HG02852 (cell line): ENCODE results near the gene ING2.

ENCODE experiments used
- ATAC-seq: cut with Tn5 transposase; IDR thresholded peaks from one replicate; pipeline ENCODE4 v1.9.1; 2021; ENCODE audit warnings: mild to moderate bottlenecking, moderate library complexity; ENCODE audit not compliant: unreplicated experiment

The ING2 gene

DNA sequence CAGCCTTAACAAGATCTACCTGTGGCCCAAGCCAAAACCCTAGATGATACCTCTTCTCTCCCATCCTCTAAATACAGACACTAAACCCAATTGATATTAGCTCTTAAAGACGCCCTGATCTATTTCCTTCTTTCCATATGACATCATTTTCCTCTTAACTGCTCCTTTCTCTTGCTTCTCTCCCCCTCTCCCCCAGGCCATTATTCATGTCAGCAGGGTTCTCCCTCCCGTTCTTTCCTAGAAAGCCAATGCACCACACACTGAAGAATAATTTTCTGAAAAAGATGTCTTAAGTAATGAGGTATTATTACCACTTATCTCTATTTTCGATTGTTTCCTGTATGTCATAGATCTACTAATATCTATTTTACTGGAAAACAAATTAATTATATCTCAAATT, 9.7 kb upstream of the ING2 start:
- no peak for ATAC-seq

DNA sequence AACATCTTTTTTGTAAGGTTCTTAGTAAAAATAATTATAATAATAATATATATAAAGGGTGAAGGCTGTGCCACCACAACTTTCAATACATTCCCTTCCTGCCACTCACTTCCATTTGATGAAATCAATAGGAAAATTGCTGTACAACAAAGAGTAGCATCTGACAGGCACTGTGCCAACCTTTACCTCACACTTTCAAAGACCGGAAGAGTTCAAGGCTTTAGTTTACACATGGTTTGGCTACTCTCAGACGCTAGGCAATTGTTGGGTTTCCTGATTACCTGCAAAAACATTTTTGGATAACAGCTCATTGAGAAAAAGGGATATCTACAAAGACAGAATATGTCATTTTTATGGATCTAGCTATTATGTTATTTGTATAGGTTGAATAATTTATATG, 5.5 kb upstream of the ING2 start:
- no peak for ATAC-seq

DNA sequence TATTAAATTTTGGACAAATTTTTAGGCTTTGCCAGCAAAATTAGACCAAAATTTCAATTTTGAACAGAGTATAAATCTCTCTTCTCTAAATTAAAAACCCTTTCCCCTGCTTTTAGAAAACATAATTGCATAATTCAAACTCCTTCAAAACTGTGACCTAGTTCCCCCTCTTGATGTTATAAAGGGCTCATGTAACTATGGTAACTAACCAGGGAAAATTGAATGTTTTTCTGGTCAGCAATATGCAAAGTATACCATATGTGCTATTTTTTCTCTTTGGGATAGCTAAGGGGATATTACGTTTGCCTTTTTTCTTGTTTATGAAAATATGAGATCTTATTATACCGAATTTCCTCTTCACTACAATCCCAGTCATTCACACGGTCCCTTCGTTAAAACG, 5.1 kb upstream of the ING2 start:
- ATAC-seq = no peak

DNA sequence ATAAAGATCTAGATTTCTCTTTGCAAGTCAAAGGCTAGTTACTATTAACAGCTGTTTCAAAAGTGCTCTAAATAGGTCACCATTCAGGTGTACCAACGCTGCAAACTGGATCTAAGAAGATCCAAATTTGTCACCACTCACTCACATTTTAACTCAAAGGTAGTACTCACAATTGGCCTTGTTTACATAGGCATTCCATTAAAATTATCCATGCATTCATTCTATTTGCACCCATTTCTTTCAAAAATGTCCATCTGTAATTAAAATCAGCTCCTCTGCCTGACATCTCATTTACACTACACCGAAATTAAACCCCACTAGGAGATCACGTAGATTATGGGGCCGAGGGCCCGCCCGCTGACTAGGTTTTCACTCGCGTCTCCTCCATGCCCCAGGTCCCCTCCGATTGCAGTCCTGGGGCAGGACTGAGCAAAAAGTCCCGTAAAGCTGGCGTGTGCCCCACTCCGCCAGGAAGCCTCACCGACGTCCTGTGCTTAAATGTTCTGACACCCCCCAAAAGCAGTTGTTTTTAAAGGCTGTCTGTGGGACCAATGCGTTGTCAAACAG, 1.3 kb upstream of the ING2 start:
- peak; percentile 1 for ATAC-seq

DNA sequence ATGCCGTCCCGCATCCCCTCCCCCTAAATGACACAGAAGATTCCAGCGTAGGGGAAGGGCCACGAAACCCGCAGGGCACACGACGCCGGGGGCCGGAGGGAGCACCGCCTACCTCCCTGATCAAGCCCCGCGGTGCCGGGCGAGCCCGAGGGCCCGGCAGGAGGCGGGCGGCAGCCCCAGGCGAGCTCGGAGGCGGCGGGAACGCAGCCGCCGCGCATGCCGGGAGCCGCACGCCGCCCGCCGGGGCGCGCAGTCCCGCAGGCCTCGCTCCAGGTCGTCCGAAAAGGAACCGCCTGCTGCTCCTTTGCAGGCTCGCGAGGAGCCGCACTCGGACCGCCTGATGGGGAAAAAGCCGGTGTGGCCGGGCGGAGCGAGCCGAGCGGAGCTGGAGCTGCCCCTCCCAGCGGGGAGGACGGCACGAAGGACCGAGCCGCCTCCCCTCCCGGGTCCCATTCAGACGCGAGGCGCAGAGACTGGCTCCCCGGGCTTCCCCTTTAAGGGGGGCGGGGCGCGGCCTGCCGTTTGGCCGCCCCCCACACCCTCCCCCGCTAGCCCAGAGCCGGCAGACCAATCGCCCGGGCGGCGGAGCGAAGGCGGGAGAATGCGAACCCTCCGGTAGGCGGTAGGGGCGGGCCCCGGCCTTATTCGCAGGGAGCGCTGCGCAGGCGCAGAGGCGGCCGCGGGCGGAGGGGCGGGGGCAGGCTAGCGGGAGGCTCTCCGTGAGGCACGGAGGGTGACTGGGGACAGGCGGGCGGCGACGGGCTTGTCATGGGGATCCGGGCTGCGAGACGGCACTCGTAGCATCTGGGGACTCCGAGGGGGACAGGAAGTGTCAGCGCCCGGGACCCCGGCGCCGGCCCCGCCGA, 561 bp upstream of the ING2 start:
- ATAC-seq = peak; percentile 64

DNA sequence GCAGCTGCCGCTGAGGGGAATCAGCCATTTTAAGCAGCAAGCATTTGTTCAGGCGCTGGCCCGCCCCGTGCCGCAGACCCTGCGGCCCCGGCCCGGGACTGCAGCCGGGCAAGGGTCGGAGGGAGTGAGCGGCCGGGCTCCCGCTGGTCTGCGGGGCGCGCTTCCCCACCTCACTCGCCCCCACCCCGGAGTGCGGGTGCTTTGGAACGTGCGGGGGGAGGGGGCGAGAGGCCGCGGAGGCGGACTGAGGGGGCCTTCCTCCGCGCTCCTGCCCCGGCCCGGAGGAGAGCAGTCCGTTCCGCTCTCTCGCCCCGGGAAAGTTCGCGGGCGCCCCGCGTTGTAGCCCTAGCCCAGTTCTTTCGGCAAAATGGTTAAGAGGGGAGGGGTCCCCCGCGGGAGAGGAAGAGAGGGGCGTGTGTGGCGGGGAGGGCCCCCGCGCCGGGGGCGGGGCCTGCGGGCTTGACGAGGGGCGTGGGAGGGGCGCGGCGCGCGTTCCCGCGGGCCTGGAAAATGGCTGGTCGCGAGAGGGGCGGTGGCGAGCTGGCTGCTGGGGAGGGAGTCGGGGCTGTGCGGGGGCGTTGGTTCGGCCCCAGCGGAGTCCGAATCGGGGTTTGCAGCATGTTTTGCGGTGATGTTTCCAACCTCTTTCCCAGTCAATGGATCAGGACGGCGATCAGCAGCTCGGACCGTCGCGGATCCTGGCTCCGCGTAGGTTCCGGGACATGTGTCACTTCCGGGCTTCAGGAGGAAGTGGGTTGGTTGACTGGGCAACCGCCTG, 942 bp downstream of the ING2 start:
- peak; percentile 45 for ATAC-seq

DNA sequence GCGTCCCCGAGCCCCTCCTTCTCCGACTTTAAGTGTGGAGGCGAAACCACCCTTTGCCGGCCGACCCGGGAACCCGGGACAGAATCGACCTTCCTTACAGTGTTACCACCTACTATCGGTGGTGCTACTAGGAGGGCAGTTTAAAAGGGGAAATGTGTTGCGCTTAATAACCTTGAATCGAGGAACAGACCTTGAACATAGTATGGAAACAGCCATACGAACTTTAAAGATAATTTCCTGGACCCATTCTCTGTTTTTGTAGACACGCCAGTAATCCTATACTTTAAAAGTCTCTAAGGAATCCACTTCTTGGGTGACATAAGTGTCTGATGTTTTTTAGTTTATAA, 1.5 kb downstream of the ING2 start:
- ATAC-seq = no peak

DNA sequence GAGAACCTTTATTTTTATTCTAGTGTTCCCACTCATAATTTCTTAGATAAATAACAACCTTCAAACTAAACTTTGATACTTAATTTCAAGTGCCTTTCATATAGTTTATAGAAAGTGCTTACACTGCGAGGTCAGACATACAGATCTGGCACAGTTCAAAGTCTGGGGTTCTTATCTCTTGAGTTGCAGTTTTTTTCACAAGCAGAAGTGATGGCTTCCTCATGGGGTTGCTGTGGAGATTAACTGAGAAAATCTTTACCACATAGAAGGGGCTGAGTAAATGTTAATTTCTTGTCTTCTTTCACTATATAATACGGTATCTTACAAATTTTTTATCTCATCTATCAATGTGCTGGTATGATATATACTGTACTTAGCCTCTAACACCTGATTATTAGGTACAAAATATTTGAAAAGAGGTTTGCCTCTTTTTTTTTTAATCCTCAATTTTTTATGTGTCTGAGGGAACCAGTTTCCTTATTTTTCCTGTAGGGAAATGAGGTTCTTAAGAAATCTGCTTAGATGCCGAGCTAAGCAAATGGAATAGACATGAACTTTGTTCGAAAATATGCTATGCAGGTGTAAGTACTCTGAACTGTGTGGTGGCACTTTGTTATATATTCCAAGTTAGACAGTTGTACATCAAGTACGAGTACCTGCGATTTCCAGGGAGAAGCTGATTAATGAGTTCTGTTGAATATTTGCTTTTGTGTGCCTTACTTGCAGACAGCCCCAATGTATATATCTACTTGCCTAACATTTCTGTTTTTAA, 3.3 kb downstream of the ING2 start:
- ATAC-seq = no peak

DNA sequence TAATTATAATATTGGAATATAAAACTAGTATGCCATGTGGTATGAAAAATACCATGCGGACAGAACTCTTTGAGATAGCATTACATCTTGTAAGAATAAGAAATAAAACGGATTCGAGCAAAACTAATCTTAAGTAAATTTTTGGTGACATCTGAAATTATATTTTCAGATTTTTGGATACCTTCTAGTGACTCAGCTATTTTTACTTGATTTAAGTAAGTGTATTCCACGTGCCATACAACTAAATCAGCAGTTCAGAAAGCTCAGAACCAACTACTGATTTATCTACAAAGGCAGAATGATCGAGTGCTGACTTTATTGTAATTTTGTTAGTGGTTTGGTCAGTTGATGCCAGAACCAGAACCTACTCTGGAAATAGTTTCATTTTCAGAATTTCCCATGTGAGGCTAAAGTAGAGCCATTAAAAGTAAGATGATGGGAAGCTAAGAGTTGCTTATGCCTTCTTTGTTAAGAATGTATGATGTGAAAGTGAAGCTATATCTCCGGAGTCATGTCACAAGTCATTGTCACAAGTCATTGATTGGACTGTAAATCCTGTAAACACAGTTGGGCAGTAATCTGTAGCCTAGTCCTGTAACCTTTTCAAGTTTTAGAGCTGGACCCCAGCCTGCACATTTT, 4.0 kb downstream of the ING2 start:
- no peak for ATAC-seq

DNA sequence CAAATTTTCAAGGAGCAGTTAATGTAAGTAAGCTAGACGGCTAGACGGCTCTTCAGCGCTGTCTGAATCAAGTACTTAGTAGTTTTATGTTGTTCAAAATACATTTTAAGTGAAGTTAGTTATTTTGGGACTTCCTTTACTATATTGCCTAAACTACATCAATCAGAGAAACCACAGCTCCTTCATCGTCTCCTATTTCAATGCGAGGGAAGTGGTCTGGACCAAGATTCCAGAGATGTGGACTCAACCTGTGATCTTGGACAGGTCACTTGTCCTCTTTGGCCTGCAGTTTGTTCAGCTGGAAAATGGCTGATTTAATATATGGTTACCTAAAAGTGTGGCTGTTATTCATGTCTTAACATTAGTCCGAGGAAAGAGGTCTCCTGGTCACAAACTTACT, 10.6 kb downstream of the ING2 start:
- no peak for ATAC-seq

DNA sequence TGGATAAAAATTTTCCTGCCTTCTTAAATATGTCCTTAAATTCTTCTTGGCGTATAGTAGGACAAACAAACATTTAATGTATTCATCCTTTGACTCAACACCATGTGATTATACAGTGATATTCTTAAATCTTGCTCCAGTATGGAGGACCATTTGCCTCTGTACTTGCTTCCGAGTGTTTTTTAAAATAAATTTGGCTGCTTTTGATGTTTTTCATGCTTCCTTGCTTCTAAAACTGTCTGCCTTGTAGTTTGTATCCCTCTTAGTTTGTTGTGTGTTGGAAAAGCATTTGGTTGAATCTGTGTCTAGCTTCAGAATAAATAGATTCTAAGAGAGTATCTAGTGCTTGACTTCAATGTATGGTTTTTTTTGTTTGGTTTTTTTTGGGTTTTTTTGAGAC, 12.3 kb downstream of the ING2 start:
- ATAC-seq = no peak

DNA sequence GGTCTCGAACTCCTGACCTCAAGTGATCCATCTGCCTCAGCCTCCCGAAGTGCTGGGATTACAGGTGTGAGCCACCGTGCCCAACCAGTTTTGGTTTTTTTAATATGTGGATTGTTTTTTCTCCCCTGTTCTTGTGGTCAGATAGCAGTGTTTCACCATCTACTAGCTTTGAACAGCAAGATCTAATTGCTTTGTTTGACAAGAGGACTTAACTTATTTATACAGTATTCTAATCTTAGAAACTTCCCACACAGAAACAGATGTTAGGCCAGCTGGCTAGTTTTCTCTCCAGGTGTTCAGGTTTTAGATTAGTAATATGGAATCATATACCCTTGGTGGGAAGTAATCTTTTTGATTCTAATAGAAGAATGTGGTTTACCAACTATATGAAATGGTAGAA, 12.9 kb downstream of the ING2 start:
- ATAC-seq = no peak

DNA sequence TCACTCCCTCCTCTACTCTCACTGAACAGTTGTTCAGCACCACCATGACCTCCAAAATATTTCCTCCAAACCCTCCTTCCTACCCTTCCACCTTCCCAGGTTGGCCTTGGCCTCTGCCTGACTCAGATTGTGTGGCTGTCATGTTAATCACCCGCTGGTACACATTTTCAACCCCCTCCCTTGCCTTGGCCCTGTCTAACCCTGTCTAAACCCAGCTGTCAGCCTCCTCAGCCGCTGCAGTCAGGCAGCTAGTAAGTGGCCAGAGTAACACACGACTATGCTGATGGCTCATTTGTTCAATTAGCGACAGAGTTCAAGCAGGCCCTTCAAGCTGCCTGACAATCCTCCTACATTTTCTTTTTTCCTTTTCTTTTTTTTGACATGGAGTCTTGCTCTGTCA, 18.0 kb downstream of the ING2 start:
- no peak for ATAC-seq

DNA sequence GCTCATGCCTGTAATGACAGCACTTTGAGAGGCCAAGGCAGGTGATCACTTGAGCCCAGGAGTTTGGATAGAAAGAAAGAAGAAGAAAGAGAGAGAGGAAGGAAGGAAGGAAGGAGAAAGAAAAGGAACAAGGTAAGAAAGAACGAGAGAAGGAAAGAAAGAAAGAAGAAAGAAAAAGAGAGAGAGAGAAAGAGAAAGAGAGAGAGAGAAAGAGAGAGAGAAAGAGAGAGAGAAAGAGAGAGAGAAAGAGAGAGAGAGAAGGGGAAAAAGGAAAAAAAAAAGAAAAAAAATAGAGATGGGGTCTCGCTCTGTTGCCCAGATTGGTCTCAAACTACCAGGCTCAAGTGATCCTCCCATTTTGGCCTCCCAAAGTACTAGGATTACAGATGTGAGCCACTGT, 22.5 kb downstream of the ING2 start:
- ATAC-seq = no peak

DNA sequence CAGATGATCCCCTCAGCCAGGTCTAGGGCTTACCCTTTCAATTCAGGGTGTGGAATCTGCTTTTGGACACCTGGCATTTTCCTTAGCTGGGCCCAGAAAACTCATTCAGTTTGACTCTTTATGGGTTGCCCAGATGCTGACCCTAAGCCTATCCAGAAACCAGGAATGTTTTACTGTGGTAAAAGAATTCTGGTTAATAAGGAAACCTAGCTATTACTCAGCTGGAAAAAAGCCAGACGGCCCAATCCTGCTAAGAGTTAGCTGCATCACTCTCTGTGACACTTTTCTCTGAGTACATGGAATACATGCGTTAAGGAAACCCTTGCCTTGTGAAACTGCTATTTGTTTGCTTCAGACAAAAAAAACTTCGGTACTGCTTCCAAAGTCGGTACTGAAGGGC, 28.0 kb downstream of the ING2 start:
- ATAC-seq = no peak

DNA sequence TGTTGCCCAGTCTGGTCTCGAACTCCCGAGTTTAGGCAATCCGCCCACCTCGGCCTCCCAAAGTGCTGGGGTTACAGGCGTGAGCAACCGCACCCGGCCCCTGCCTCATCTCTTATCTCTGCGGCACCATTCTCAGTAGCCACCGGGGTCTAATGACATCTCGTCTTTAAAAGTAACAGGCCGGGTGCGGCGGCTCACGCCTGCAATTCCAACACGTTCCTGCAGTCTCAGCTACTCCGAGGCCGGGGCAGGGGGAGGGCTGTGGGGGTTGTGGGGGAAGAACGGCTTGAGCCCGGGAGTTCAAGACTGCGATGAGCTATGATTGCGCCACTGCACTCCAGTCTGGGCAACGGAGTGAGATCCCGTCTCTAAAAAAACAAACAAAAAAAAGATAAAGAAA, 28.8 kb downstream of the ING2 start:
- no peak for ATAC-seq

DNA sequence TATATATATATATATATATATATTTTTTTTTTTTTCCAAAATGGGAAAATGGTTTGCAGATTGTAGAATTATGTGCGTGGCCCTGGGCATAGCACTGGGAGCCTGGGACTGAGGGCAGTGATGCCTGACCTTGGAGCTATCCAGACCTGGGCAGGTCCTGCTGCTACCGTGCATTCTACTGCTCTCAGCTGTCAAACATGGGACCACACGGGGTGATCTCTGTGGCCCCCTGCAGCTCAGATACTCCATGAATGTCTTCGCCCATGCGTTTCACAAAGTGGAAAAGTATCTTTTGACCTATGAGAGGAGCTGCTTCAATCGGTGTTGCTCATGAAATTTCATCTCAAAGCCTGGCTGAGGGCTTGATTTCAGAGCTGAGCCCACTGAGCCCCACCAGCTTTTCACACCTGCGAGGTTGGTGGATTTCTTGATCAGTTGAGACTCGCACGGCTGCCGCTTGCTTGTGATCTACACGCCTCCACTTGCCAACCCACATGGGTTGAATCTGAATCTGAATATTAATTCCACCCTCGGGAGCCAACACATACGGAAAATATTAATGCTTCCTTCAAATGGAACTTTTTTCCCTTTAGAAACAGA, 35.7 kb downstream of the ING2 start:
- no peak for ATAC-seq

DNA sequence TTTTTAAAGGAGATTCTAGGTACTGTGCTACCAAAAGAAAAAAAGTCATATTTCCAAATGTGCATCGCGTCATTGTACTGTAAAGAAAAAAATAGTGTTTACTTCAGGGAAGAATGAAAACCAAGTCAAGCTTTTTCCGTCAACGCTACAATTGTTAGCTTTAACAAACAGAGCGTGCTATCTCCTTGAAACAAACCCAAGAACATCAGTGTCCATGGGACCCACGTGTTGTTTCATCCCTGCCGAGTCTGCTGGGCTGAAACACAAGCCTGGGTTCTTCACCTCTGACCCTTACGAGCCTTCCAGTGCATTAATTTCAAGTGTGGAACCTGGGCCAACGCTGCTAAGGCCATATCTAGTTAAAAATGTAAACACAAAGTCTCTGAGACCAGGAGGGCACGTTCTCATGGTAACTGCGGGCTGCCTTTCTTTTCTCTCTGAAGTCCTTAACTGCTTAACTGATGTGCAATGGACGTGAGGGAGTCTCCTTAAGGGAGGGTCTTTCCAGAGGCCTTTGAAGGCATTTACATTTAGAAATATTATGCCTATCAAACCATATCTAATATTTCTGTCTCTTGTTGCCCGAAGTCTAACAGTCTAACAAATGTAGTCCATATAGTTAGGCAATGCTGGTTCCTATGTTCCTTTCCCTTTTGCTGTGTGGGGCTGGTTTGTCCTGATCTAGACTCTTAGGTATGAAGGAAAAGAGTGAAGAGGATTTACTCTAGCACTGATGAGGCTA, 36.3 kb downstream of the ING2 start:
- no peak for ATAC-seq

DNA sequence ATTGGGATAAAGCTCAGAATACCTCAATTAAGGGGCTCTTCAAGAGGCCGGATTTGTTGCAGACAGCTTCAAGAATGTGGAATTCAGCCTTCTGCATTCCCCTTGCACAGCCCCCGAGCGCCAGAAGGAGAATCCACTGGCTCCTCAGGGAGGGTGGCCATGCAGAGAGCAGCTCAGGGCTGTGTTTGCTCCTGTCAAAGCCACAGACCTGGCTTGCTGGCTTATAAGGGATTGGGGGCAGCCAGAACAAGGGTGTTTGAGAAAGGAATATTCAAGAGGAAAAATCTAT, 36.8 kb downstream of the ING2 start:
- no peak for ATAC-seq

DNA sequence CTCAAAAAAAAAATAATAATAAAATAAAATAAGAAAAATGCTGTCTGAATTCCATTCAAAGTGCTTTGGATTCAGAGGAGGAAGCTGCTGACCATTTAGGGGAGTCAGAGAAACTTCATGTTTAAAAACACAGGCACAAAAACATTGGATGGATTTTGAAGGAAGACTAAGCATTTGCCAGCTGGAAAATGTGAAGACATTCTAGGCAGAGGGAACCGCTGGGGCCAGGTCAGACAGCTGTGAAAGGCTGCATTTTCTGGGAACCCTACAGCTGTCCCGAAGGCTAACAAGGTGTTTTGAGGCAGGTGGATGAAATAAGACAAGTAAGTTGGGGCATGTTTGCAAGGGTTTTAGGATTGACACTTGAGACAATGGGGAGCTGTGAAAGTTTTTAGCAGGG, 38.6 kb downstream of the ING2 start:
- ATAC-seq = no peak
